CD4-positive, CD25-positive, alpha-beta regulatory T cell (primary cell): ENCODE measurements around the gene LARP4B. TPM values are rescaled to one million over a fixed set of nuclear protein-coding genes. Genes with fewer than 3 reads are reported as not detected.

ENCODE experiments used
- ATAC-seq, 2 donors: fragments of 150-1000 bp; cut with Tn5 transposase; one replicate each; pipeline ENCODE4 v1.10.0; 2021; ENCODE audit warnings: low read depth in 2 of 2, moderate number of reproducible peaks in 2 of 2, moderate library complexity in 1 of 2
- DNase-seq, 3 donors: peaks; one replicate each; pipeline versions ENCODE4 v3.0.0 to v3.0.0-alpha.2; 2012 to 2022; ENCODE audit warnings: mixed read lengths in 1 of 3
- H3K27ac ChIP-seq: one replicate; pipeline ENCODE4 v1.7.0; 2013; ENCODE audit warnings: mild to moderate bottlenecking, low read length; ENCODE audit not compliant: insufficient read depth, poor library complexity, severe bottlenecking
- H3K27me3 ChIP-seq: one replicate; pipeline ENCODE4 v1.7.0; 2013; ENCODE audit warnings: low read length; ENCODE audit not compliant: control insufficient read depth, insufficient read depth
- H3K36me3 ChIP-seq: one replicate; pipeline ENCODE4 v1.7.0; 2013; ENCODE audit warnings: mild to moderate bottlenecking, low read length, moderate library complexity; ENCODE audit not compliant: control insufficient read depth, insufficient read depth
- H3K4me1 ChIP-seq: 2 replicates; pipeline ENCODE4 v1.7.0; 2013; ENCODE audit warnings: mild to moderate bottlenecking, low read length; ENCODE audit not compliant: insufficient read depth, control insufficient read depth, poor library complexity, severe bottlenecking
- H3K4me3 ChIP-seq: one replicate; pipeline ENCODE4 v1.7.0; 2013; ENCODE audit warnings: low read depth, mild to moderate bottlenecking, low read length, moderate library complexity
- H3K9me3 ChIP-seq, 2 experiments: 1 replicate in 1 of 2; 2 replicates in 1 of 2; pipeline ENCODE4 v1.7.0; 2013; ENCODE audit warnings: low read length in 2 of 2, mild to moderate bottlenecking in 1 of 2, moderate library complexity in 1 of 2; ENCODE audit not compliant: control insufficient read depth in 2 of 2
- H3K27ac Mint-ChIP-seq, 3 donors: one replicate each; pipeline ENCODE4 v1.8.0; 2020 to 2022; ENCODE audit warnings: mild to moderate bottlenecking in 3 of 3, mixed read lengths in 3 of 3, moderate library complexity in 2 of 3
- H3K27me3 Mint-ChIP-seq: one replicate; pipeline ENCODE4 v1.8.0; 2022; ENCODE audit warnings: mild to moderate bottlenecking, mixed read lengths
- H3K36me3 Mint-ChIP-seq: one replicate; pipeline ENCODE4 v1.8.0; 2020; ENCODE audit warnings: mixed read lengths
- H3K4me1 Mint-ChIP-seq, 4 donors: one replicate each; pipeline ENCODE4 v1.8.0; 2020 to 2022; ENCODE audit warnings: mixed read lengths in 4 of 4, mild to moderate bottlenecking in 1 of 4
- H3K4me3 Mint-ChIP-seq, 4 donors: one replicate each; pipeline ENCODE4 v1.8.0; 2020 to 2022; ENCODE audit warnings: mild to moderate bottlenecking in 4 of 4, mixed read lengths in 4 of 4, moderate library complexity in 3 of 4
- H3K9me3 Mint-ChIP-seq, 7 donors: one replicate each; pipeline ENCODE4 v1.8.0; 2020 to 2022; ENCODE audit warnings: mixed read lengths in 7 of 7, mild to moderate bottlenecking in 3 of 7, moderate library complexity in 2 of 7
- polyA plus RNA-seq, 4 donors: library from polyadenylated mRNA; unstranded; fragments of 300-500 nt; fragmentation: Illumina TruSeq; gene quantifications; one replicate each; pipeline ENCODE4 v1.2.3, GENCODE V29; 2021
- total RNA-seq: library from RNA; stranded (reverse); gene quantifications from one replicate; pipeline ENCODE4 v1.2.3, GENCODE V29; 2022

The LARP4B gene
- total and polyA plus RNA-seq, 5 donors from 2014 or later, result 20.5 to 82.0 (median 30.3) TPM

GRCh38 chr10:896982-897381 is 34.5 kb downstream of the LARP4B start:
- H3K4me3 ChIP-seq, result no peak overlapping the region
- Mint-ChIP-seq H3K27me3 (peaks cover 4% of the 10 kb centered on the region), H3K36me3 (peaks cover 13% of the 10 kb centered on the region), H3K4me1 (peaks cover 51 to 66% (median 52%) of the 10 kb centered on the region in 4 donors), H3K9me3 (no peaks in the 10 kb centered on the region), H3K4me3 (no peak overlapping the region), H3K27ac (peak overlapping the region in 1 of 3 donors; percentile 18)
- no peaks in the 10 kb centered on the region for H3K4me1 ChIP-seq
- ATAC-seq, result no peak
- H3K27ac ChIP-seq, result no peak overlapping the region
- no peaks in the 10 kb centered on the region for H3K27me3 ChIP-seq
- DNase-seq, result no peak
- no peaks in the 10 kb centered on the region for H3K9me3 ChIP-seq
- no peaks in the 10 kb centered on the region for H3K36me3 ChIP-seq

GRCh38 chr10:895324-895723 is 36.2 kb downstream of the LARP4B start:
- no peak overlapping the region for H3K27ac ChIP-seq
- Mint-ChIP-seq H3K27me3 (peaks cover 4% of the 10 kb centered on the region), H3K27ac (no peak overlapping the region), H3K9me3 (no peaks in the 10 kb centered on the region), H3K4me3 (no peak overlapping the region), H3K4me1 (peaks cover 45 to 62% (median 49%) of the 10 kb centered on the region in 4 donors), H3K36me3 (peaks cover 4% of the 10 kb centered on the region)
- no peaks in the 10 kb centered on the region for H3K9me3 ChIP-seq
- no peaks in the 10 kb centered on the region for H3K36me3 ChIP-seq
- ATAC-seq (no peak), DNase-seq (no peak)
- H3K27me3 ChIP-seq, result no peaks in the 10 kb centered on the region
- H3K4me1 ChIP-seq, result no peaks in the 10 kb centered on the region
- H3K4me3 ChIP-seq, result no peak overlapping the region

DNA sequence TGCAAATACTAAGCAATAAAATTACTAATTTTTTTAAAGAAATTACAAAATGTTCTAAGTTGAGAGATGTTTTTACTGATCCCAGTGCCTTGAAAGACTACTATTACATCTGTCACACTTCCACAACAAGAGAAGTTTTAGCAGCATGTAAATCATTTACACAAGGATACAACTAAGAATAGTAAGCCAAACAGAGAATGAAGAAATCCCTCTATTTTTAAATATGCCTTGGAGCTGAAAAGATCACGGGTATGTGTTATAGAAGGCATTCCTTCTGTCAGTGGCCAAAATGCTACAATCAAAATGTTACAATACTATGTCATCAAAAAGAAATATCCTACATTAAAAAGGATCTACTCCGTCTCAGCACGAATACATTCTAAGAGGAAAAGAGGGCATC is 52.6 kb downstream of the LARP4B start:
- H3K36me3 Mint-ChIP-seq, result peaks cover 53% of the 10 kb centered on the region

DNA sequence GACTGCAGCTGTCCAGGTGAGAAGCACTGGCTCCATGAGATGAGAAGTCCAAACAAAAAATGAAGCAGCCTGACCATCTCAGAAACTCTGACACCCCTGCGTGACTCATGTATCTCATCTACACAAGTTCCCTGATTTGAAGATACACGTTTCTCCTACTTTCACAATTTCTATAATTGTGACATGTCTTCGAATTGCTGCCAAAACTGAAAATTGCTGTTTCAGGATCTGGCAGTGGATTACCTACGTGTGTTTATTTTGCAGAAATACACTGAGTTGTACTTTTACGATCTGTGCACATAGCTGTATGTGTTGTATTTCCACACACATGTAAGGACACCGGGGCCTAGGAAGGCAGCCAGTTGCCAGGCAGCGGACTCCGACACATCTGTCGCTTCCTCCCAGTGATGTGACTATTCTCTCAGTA is 53.2 kb downstream of the LARP4B start:
- no peak overlapping the region for H3K4me3 ChIP-seq
- Mint-ChIP-seq H3K4me3 (no peak overlapping the region), H3K9me3 (peaks cover 0 to 1% (median 0%) of the 10 kb centered on the region in 7 donors), H3K4me1 (peaks cover 8 to 19% (median 17%) of the 10 kb centered on the region in 4 donors), H3K27ac (no peak overlapping the region), H3K36me3 (peaks cover 53% of the 10 kb centered on the region), H3K27me3 (no peaks in the 10 kb centered on the region)
- no peak overlapping the region for H3K27ac ChIP-seq
- no peaks in the 10 kb centered on the region for H3K4me1 ChIP-seq
- peaks cover 58% of the 10 kb centered on the region for H3K36me3 ChIP-seq
- H3K27me3 ChIP-seq, result no peaks in the 10 kb centered on the region
- ATAC-seq (no peak), DNase-seq (no peak)
- no peaks in the 10 kb centered on the region for H3K9me3 ChIP-seq

More for the DNA sequence above, 52.6 kb downstream of the LARP4B start:
- Histone ChIP-seq H3K4me3 (no peak overlapping the region), H3K27me3 (no peaks in the 10 kb centered on the region), H3K4me1 (no peaks in the 10 kb centered on the region), H3K9me3 (no peaks in the 10 kb centered on the region), H3K27ac (no peak overlapping the region), H3K36me3 (peaks cover 63% of the 10 kb centered on the region)
- H3K27ac Mint-ChIP-seq, result peak overlapping the region in 2 of 3 donors; percentile 74 to 82
- H3K4me3 Mint-ChIP-seq, result no peak overlapping the region
- no peak for DNase-seq
- H3K9me3 Mint-ChIP-seq, result peaks cover 0 to 1% (median 0%) of the 10 kb centered on the region in 7 donors
- peaks cover 8 to 19% (median 16%) of the 10 kb centered on the region in 4 donors for H3K4me1 Mint-ChIP-seq
- no peaks in the 10 kb centered on the region for H3K27me3 Mint-ChIP-seq
- ATAC-seq, result no peak

- H3K4me1 Mint-ChIP-seq, result peaks cover 8 to 29% (median 27%) of the 10 kb centered on the region in 4 donors
- peak overlapping the region in 2 of 3 donors; percentile 52 to 76 for H3K27ac Mint-ChIP-seq
- peaks cover 57% of the 10 kb centered on the region for H3K36me3 Mint-ChIP-seq
- no peaks in the 10 kb centered on the region for H3K4me1 ChIP-seq
- no peaks in the 10 kb centered on the region for H3K27me3 ChIP-seq
- H3K4me3 ChIP-seq, result no peak overlapping the region
- ATAC-seq, result no peak
- H3K27me3 Mint-ChIP-seq, result no peaks in the 10 kb centered on the region
- DNase-seq, result no peak
- no peaks in the 10 kb centered on the region for H3K9me3 Mint-ChIP-seq
- no peak overlapping the region for H3K4me3 Mint-ChIP-seq
- peaks cover 57% of the 10 kb centered on the region for H3K36me3 ChIP-seq
- H3K9me3 ChIP-seq, result no peaks in the 10 kb centered on the region
- no peak overlapping the region for H3K27ac ChIP-seq
These were observed 55.1 kb downstream of the LARP4B start for GRCh38 chr10:876438-876837.

DNA sequence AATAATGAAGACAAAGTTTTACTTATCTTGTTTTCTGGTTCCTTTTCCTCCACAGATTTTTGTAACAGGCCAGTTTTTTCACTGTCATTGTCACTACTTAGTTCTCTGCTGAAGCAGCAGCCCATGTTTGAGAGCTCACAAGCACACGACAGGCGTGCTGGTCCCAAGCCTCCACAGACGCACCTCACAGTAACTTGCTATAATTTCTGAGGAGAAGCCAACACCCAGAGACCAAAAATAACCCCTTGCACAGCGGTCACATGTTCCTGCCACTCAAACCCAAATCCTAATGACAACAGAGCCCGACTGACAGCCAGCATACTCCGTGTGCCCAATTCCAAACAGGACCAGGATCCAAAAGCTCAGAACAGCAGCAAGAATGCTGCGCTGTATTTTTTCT is 58.5 kb downstream of the LARP4B start:
- no peak overlapping the region for H3K4me3 ChIP-seq
- Mint-ChIP-seq H3K27me3 (no peaks in the 10 kb centered on the region), H3K4me1 (peaks cover 14 to 39% (median 34%) of the 10 kb centered on the region in 4 donors), H3K36me3 (peaks cover 53% of the 10 kb centered on the region), H3K9me3 (no peaks in the 10 kb centered on the region), H3K4me3 (no peak overlapping the region), H3K27ac (no peak overlapping the region)
- H3K27ac ChIP-seq, result no peak overlapping the region
- H3K9me3 ChIP-seq, result no peaks in the 10 kb centered on the region
- no peaks in the 10 kb centered on the region for H3K4me1 ChIP-seq
- no peaks in the 10 kb centered on the region for H3K27me3 ChIP-seq
- ATAC-seq (no peak), DNase-seq (no peak)
- peaks cover 41% of the 10 kb centered on the region for H3K36me3 ChIP-seq

DNA sequence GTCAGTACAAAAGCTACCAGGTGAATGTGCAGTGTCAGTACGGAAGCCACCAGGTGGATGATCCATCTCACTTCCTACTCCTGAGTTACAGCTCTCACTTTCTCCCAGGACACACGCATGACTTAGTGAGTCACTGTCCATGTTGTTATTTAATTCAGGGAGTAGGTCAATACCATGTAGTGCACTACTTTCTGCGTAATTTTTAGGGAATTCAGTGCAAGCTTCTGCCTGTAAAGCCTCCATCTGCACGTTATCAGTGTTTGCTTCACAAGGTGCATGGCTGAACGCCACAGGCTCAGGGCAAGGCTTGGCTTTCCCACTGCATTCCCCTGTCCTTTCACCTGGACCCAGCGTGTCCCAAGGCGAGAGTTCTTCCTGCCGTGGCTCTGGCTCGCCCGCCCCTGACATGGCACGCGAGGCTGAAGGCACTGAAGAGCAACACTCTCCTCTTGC is 59.5 kb downstream of the LARP4B start:
- Mint-ChIP-seq H3K4me1 (peaks cover 14 to 41% (median 33%) of the 10 kb centered on the region in 4 donors), H3K36me3 (peaks cover 45% of the 10 kb centered on the region)
- H3K4me1 ChIP-seq, result no peaks in the 10 kb centered on the region

DNA sequence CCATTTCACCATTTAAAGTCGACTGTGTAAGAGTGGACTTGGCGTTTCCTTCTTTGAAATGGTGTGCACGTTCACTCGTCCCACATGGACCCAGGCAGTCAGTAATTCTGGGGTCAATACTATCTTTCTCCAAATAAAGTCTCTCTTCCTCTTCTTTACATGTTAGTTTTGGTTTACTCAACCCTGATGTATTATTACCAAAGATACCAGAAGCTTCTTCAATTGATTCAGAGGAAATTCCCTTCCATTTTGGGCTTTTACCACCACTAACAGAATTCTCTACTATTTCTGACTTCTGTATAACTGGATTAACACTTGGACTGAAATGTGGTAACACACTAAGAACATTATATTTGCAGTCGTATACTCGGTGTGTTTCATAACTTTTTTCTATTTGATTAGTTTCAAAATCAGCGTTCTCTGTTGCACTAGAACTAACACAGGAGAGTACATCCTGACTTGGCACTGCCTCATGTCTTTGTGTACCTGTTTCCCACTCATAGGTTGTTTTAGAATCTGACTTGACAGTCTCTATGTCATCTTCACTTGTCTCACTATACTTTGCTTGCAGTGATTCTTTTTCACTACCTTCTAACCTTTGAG is 60.8 kb downstream of the LARP4B start:
- Mint-ChIP-seq H3K4me3 (no peak overlapping the region), H3K27ac (peak overlapping the region in 1 of 3 donors; percentile 94), H3K27me3 (no peaks in the 10 kb centered on the region), H3K4me1 (peaks cover 13 to 41% (median 32%) of the 10 kb centered on the region in 4 donors), H3K9me3 (no peaks in the 10 kb centered on the region), H3K36me3 (peaks cover 47% of the 10 kb centered on the region)
- H3K9me3 ChIP-seq, result no peaks in the 10 kb centered on the region
- H3K27ac ChIP-seq, result no peak overlapping the region
- ATAC-seq (no peak), DNase-seq (no peak)
- no peaks in the 10 kb centered on the region for H3K4me1 ChIP-seq
- H3K4me3 ChIP-seq, result no peak overlapping the region
- no peaks in the 10 kb centered on the region for H3K27me3 ChIP-seq
- H3K36me3 ChIP-seq, result peaks cover 30% of the 10 kb centered on the region

More for the DNA sequence above, 59.5 kb downstream of the LARP4B start:
- no peaks in the 10 kb centered on the region for H3K27me3 Mint-ChIP-seq
- H3K27ac ChIP-seq, result no peak overlapping the region
- no peak for DNase-seq
- no peaks in the 10 kb centered on the region for H3K9me3 ChIP-seq
- H3K36me3 ChIP-seq, result peaks cover 32% of the 10 kb centered on the region
- H3K4me3 Mint-ChIP-seq, result no peak overlapping the region
- no peaks in the 10 kb centered on the region for H3K27me3 ChIP-seq
- H3K9me3 Mint-ChIP-seq, result no peaks in the 10 kb centered on the region
- no peak for ATAC-seq
- H3K27ac Mint-ChIP-seq, result peak overlapping the region in 1 of 3 donors; percentile 32
- H3K4me3 ChIP-seq, result no peak overlapping the region
